NOMO-1 treated with DMSO at 0.1 percent for 48 hours (cell line): ENCODE measurements around the gene KCNQ5.
"Not testable (repeated sequence)": the region's sequence is repeated elsewhere in the genome, so short reads cannot be mapped to it uniquely, and the experiment has no call there.

ENCODE experiments used
- DNase-seq: peaks from one replicate; lab custom pipeline; 2025; ENCODE audit not compliant: unreplicated experiment; lab: John Stamatoyannopoulos, UW

The KCNQ5 gene

GRCh38 chr6:72984189-72984831 lies 362.4 kb downstream of the KCNQ5 start:
- DNase-seq = not testable (repeated sequence)

GRCh38 chr6:72984981-72985665 lies 363.3 kb downstream of the KCNQ5 start:
- peak; percentile 70 for DNase-seq

- DNase-seq = peak; percentile 96
Observed at GRCh38 chr6:72987301-72987700, 365.4 kb downstream of the KCNQ5 start.

GRCh38 chr6:72999995-73000394 lies 378.1 kb downstream of the KCNQ5 start:
- no peak for DNase-seq

GRCh38 chr6:73000460-73000859 lies 378.6 kb downstream of the KCNQ5 start:
- DNase-seq = no peak

GRCh38 chr6:73002588-73002987 lies 380.7 kb downstream of the KCNQ5 start:
- DNase-seq = no peak

- DNase-seq = no peak
Observed at GRCh38 chr6:73003302-73003701, 381.4 kb downstream of the KCNQ5 start.

GRCh38 chr6:73004231-73004630 lies 382.4 kb downstream of the KCNQ5 start:
- DNase-seq = no peak

- no peak for DNase-seq
Observed at GRCh38 chr6:73004861-73005260, 383.0 kb downstream of the KCNQ5 start.

- DNase-seq = no peak
Observed at GRCh38 chr6:73006146-73006545, 384.3 kb downstream of the KCNQ5 start.

- no peak for DNase-seq
Observed at GRCh38 chr6:73011945-73012344, 390.1 kb downstream of the KCNQ5 start.

- no peak for DNase-seq
Observed at GRCh38 chr6:73017476-73017875, 395.6 kb downstream of the KCNQ5 start.

- no peak for DNase-seq
Observed at GRCh38 chr6:73024598-73024997, 402.7 kb downstream of the KCNQ5 start.

- DNase-seq = no peak
Observed at GRCh38 chr6:73027691-73028090, 405.8 kb downstream of the KCNQ5 start.

GRCh38 chr6:73028124-73028766 lies 406.4 kb downstream of the KCNQ5 start:
- peak; percentile 15 for DNase-seq

GRCh38 chr6:73028893-73029450 lies 407.1 kb downstream of the KCNQ5 start:
- DNase-seq = no peak

- DNase-seq = no peak
Observed at GRCh38 chr6:73030257-73030656, 408.4 kb downstream of the KCNQ5 start.

- no peak for DNase-seq
Observed at GRCh38 chr6:73030791-73031782, 409.2 kb downstream of the KCNQ5 start.

- DNase-seq = peak; percentile 41
Observed at GRCh38 chr6:73032586-73032985, 410.7 kb downstream of the KCNQ5 start.

- DNase-seq = no peak
Observed at GRCh38 chr6:73036689-73037088, 414.8 kb downstream of the KCNQ5 start.

- no peak for DNase-seq
Observed at GRCh38 chr6:73041051-73041450, 419.2 kb downstream of the KCNQ5 start.
